Tibial nerve (tissue), 3 donors: ENCODE data around the gene CCM2L.

ENCODE experiments used
- CTCF ChIP-seq, 5 experiments: fragments of 200-600 bp in 3 of 5; fragments of 450-650 bp in 2 of 5; sonication (generic) in 3 of 5; IDR thresholded peaks; one replicate each; pipeline ENCODE4 v1.5.1; 2016 to 2019; ENCODE audit warnings: antibody characterized with exemption in 5 of 5, mild to moderate bottlenecking in 3 of 5, moderate library complexity in 2 of 5
- POLR2A ChIP-seq, 2 donors: fragments of 450-650 bp; IDR thresholded peaks; one replicate each; pipeline ENCODE4 v1.6.1; 2017; ENCODE audit warnings: antibody characterized with exemption in 2 of 2, mild to moderate bottlenecking in 2 of 2, moderate library complexity in 2 of 2

- TF ChIP-seq POLR2A (IDR thresholded peaks at IDR 0.05), result no peak
- TF ChIP-seq CTCF (IDR thresholded peaks at IDR 0.05), result no peak
Measured at GRCh38 chr20:32075534-32075933, 65.3 kb downstream of the CCM2L start.
